Left cardiac atrium (tissue), 4 donors: ENCODE results near the gene FGF3. TPM values are rescaled to one million over a fixed set of nuclear protein-coding genes. Genes with fewer than 3 reads are reported as not detected.

ENCODE experiments used
- ATAC-seq, 2 donors: fragments of 200-7000 bp; cut with Tn5 transposase; one replicate each; pipeline ENCODE4 v1.9.1; 2020; ENCODE audit warnings: mild to moderate bottlenecking in 2 of 2, moderate library complexity in 2 of 2
- DNase-seq: peaks from one replicate; pipeline ENCODE4 v3.0.0-alpha.2; 2020
- intact Hi-C, 2 donors: fragments of 100-400 bp; cut with DNase I; formaldehyde crosslinking; loops; one replicate each; pipeline versions ENCODE4 v1.14.1 to v1.15.1; 2022 to 2023
- total RNA-seq, 2 donors: library from RNA; stranded (reverse); fragmentation: NEBNext Ultra II Directional; extraction: Animal tissue kit (Norgen Biotek cat#: 25700); gene quantifications; one replicate each; pipeline ENCODE4 v1.2.1, GENCODE V29; 2021
- donor health status: DM: no; HTN: yes; CAD: no.
- donor health status: DM: no; HTN: yes; CAD: no; lungs with severe emphysema.
- donor health status: DM: yes; HTN: yes; CAD: no.
- donor health status: Dilated cardiomyopathy.

The FGF3 gene
- total RNA-seq, 2 donors from 2014 or later: not detected

GRCh38 chr11:69828276-69828970, 9.2 kb upstream of the FGF3 start:
- intact Hi-C loops: no loop called here
- ATAC-seq: no peak
- no peak for DNase-seq

- ATAC-seq (no peak), DNase-seq (no peak)
- intact Hi-C loops: no loop called here
Observed at GRCh38 chr11:69826773-69827172, 7.6 kb upstream of the FGF3 start.

- intact Hi-C loops: no loop called here
- no peak for DNase-seq
- no peak for ATAC-seq
Observed at GRCh38 chr11:69825941-69826340, 6.7 kb upstream of the FGF3 start.

GRCh38 chr11:69825037-69825834, 6.0 kb upstream of the FGF3 start:
- intact Hi-C loops: no loop called here
- DNase-seq: no peak
- ATAC-seq: no peak

GRCh38 chr11:69823641-69824265, 4.5 kb upstream of the FGF3 start:
- no peak for ATAC-seq

GRCh38 chr11:69822676-69823494, 3.7 kb upstream of the FGF3 start:
- no peak for ATAC-seq
- DNase-seq: no peak
- intact Hi-C loops: no loop called here

More at GRCh38 chr11:69823641-69824265, 4.5 kb upstream of the FGF3 start:
- DNase-seq: no peak
- intact Hi-C loops: no loop called here

- ATAC-seq: no peak
- intact Hi-C loops: no loop called here
Observed at GRCh38 chr11:69821511-69822040, 2.4 kb upstream of the FGF3 start.

GRCh38 chr11:69820441-69820840, 1.2 kb upstream of the FGF3 start:
- ATAC-seq (no peak), DNase-seq (no peak)
- intact Hi-C loops: no loop called here

More at GRCh38 chr11:69821511-69822040, 2.4 kb upstream of the FGF3 start:
- DNase-seq: no peak

- intact Hi-C loops: loop anchor here in 1 of 2 donors (10.0 kb wide), 1 partner anchor 125 kb away; no protein-coding TSS in a partner anchor
- DNase-seq (no peak), ATAC-seq (no peak)
Observed at GRCh38 chr11:69819541-69820070, 390 bp upstream of the FGF3 start.

GRCh38 chr11:69818231-69818602, 999 bp downstream of the FGF3 start:
- ATAC-seq (no peak), DNase-seq (no peak)
- intact Hi-C loops: loop anchor here in 1 of 2 donors (10.0 kb wide), 1 partner anchor 123 kb away; no protein-coding TSS in a partner anchor

- intact Hi-C loops: loop anchor here in 1 of 2 donors (10.0 kb wide), 1 partner anchor 123 kb away; no protein-coding TSS in a partner anchor
- DNase-seq: no peak
- no peak for ATAC-seq
Observed at GRCh38 chr11:69817265-69818230, 1.7 kb downstream of the FGF3 start.

- no peak for ATAC-seq
- intact Hi-C loops: loop anchor here in 1 of 2 donors (10.0 kb wide), 1 partner anchor 122 kb away; no protein-coding TSS in a partner anchor
- no peak for DNase-seq
Observed at GRCh38 chr11:69816671-69817070, 2.5 kb downstream of the FGF3 start.

- intact Hi-C loops: loop anchor here in 1 of 2 donors (10.0 kb wide), 1 partner anchor 121 kb away; no protein-coding TSS in a partner anchor
- DNase-seq (no peak), ATAC-seq (no peak)
Observed at GRCh38 chr11:69815973-69816372, 3.2 kb downstream of the FGF3 start.

- no peak for ATAC-seq
- no peak for DNase-seq
- intact Hi-C loops: loop anchor here in 1 of 2 donors (10.0 kb wide), 1 partner anchor 120 kb away; no protein-coding TSS in a partner anchor
Observed at GRCh38 chr11:69814902-69815301, 4.3 kb downstream of the FGF3 start.

- intact Hi-C loops: loop anchor here in 1 of 2 donors (10.0 kb wide), 1 partner anchor 120 kb away; no protein-coding TSS in a partner anchor
- no peak for ATAC-seq
- DNase-seq: no peak
Observed at GRCh38 chr11:69814411-69814810, 4.8 kb downstream of the FGF3 start.

- no peak for DNase-seq
- ATAC-seq: no peak
- intact Hi-C loops: loop anchor here in 1 of 2 donors (10.0 kb wide), 1 partner anchor 119 kb away; no protein-coding TSS in a partner anchor
Observed at GRCh38 chr11:69813839-69814238, 5.4 kb downstream of the FGF3 start.

- intact Hi-C loops: loop anchor here in 1 of 2 donors (10.0 kb wide), 1 partner anchor 118 kb away; no protein-coding TSS in a partner anchor
- ATAC-seq: no peak
Observed at GRCh38 chr11:69812946-69813345, 6.3 kb downstream of the FGF3 start.

More at GRCh38 chr11:69812946-69813345, 6.3 kb downstream of the FGF3 start:
- no peak for DNase-seq
